HG03575 (cell line): ENCODE measurements around the gene CCNYL1.
"Not testable (repeated sequence)": the region's sequence is repeated elsewhere in the genome, so short reads cannot be mapped to it uniquely, and the experiment has no call there.

Experiments
- ATAC-seq: cut with Tn5 transposase; IDR thresholded peaks from one replicate; pipeline ENCODE4 v1.9.1; 2021; ENCODE audit not compliant: unreplicated experiment, insufficient number of reproducible peaks, low FRiP score; ENCODE audit errors: extremely low read depth

CCNYL1 gene

DNA sequence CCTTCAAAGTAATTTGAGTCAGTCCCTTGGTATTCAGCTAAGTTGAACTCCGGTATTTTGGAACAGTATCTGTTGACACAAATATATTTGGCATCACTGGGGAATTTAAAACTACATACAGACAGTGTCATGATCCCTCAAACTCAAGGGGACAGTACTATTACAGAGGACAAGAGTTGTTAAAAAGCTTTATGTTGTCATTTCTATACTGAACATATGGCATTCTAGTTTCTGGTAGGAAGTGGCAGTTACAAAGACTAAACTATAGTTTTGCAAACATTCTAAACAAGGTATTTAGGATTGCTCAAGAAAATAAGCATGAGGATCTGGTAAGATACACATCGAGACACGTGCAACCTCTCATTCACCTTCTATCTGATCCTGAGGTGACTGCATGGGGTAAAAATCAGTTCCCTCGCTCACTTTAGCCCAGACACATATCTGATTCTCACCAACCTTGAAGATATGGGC is 16.6 kb upstream of the CCNYL1 start:
- ATAC-seq = peak; percentile 69

GRCh38 chr2:207695293-207695692 is 16.1 kb upstream of the CCNYL1 start:
- ATAC-seq = no peak

- ATAC-seq = not testable (repeated sequence)
These were observed 14.5 kb upstream of the CCNYL1 start for GRCh38 chr2:207696911-207697310.

- ATAC-seq = no peak
These were observed 14.0 kb upstream of the CCNYL1 start for GRCh38 chr2:207697411-207697810.

- no peak for ATAC-seq
These were observed 13.1 kb upstream of the CCNYL1 start for GRCh38 chr2:207698301-207698700.

- ATAC-seq = no peak
These were observed 7.4 kb upstream of the CCNYL1 start for GRCh38 chr2:207704078-207704477.

GRCh38 chr2:207704671-207705070 is 6.8 kb upstream of the CCNYL1 start:
- ATAC-seq = no peak

- ATAC-seq = no peak
These were observed 4.2 kb upstream of the CCNYL1 start for GRCh38 chr2:207706936-207707860.

DNA sequence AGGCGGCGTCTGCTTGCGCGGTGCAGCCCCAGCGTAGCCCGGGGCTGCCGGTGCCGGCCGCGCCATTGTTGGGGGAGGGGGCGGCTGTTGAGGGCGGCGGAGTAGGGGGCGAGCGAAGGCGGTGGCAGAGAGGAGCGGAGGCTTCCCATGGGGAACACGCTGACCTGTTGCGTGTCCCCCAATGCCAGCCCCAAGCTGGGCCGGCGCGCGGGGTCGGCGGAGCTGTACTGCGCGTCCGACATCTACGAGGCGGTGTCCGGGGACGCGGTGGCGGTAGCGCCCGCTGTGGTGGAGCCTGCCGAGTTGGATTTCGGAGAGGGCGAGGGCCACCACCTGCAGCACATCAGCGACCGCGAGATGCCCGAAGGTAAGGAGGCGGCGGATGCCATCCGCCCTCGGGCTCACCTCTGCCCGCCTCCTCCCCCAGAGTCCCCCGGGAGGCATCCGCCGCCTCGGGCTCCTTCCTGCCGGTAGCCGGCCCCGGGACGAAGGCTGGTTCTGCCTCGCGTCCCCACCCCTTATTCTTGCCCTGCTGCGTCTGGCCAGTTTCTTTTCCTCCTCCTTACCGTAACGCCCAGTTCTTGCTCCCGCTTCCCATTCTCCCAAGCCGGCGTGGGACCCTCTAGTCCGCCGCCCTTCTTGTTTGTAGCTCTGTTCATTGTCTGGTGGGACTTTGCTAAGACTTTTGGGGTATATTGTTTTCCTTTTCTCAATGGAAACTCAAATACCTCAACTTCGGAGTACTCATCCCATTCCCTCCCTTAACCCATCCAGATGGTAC is 500 bp downstream of the CCNYL1 start:
- ATAC-seq = no peak

DNA sequence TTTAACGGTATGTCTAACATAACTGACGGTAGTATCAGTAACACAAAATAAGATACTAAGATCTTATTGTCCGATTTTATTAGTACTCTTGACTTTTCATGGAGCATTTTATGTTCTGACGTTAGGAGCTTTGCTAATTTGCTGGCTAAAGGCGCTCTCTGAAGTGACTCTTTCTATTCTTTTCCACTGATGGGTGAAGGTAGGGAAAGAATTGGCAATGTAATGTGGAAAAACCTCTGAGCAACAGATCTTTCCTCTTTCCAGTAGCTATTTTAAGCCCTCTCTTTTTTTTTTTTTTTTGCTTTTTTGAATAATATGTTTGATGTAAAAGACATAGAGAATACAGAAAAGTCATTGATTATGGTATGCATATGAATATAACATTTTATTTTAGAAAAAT is 4.6 kb downstream of the CCNYL1 start:
- ATAC-seq = no peak

DNA sequence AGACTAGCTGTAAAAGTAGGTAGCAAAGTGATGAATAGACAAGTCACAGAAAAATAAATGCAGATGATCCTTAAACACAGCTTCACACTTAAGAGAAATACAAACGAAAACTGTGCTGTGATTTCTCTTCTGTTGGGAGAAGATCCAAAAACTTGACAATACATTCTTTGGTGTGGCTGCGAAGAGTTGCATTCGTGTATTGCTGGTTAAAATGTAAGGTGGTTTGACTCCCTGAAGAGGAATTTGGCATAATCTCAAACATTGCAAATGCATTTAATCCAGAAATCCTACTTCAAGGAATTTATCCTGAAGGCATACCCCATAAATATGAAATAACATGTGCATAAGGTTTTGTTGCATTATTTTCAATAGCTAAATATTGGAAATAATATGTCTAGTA is 7.1 kb downstream of the CCNYL1 start:
- no peak for ATAC-seq

DNA sequence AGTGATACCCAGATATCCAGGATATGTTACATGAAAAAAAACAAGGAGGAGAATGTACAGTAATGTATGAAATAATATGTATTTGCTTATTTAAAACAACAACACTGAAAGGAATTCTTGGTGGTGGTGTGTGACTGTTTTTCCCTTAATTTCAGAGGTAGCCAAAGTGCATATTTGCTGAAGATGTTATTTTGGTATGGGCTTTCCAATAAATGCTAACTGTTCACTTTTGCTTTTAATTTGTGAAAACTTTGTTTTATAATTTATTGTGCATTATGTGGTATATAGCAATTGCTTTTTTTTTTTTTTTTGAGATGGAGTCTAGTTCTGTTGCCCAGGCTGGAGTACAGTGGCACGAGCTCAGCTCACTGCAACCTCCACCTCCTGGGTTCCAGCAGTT is 7.6 kb downstream of the CCNYL1 start:
- no peak for ATAC-seq

DNA sequence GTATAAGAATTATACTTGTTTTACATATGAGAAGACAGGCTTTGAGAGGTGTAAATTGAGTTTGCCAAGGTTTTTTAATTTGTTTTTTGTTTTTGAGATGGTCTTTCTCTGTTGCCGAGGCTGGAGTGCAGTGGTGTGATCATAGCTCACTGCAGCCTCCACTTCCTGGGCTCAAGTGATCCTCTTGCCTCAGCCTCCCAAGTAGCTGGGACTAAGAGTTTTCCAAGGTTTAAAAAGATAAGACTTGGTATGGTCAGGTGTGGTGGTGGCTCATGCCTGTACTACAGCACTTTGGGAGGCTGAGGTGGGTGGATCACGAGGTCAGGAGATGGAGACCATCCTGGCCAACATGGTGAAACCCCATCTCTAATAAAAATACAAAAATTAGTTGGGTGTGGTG is 8.2 kb downstream of the CCNYL1 start:
- not testable (repeated sequence) for ATAC-seq

DNA sequence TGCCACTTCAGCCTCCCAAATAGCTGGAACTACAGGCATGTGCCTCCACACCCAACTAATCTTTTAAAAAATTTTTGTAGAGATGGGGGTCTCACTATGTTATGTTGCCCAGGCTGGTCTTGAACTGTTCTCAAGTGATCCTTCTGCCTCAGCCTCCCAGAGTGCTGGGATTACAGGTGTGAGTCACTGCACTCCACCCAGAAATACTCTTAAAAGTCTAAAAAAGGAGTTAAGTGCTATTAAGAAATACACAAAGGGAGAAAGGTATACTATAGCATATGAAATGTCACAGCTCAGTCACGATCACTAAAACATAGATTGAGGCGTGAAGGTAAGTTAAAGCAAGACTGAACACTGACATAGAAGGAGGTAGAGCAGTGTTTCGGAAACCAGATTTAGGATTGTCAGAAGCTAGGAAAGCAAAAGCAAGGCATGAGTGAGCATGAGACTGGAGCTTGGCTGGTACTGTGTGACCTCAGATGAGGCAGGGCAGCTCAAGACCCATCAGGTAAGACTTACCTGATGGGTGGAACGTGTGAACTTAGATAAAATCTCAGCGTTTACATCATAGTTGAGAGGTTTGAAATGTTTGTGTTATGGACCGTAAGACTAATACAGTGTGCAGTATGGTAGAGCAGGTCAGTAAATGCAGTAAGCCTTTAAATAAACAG is 9.2 kb downstream of the CCNYL1 start:
- no peak for ATAC-seq

DNA sequence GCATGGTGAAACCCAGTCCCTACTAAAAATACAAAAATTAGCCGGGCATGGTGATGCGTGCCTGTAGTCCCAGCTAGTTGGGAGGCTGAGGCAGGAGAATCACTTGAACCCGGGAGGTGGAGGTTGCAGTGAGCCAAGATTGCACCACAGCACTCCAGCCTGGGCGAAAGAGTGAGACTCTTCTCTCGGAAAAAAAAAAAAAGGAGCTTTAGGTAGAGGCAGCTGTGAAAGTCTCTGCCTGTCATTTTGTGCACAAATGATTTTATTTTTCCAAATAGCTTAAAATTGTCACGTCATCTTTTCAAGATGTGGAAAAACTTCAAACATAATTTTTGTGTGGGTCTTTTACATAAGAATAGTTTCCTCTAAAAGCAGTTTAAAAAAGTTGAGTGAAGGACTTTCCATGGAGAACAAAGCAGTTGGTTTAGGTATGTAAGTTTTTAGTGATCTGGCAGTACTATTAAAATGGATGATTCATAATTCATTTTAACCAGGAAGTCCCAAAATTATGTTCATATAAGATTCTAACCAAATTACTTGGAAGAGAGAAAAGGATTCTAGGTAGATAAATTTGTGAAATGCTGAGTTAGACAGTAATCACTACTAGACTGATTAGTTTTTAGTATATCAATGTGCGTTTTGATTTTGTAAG is 11.5 kb downstream of the CCNYL1 start:
- ATAC-seq = no peak

GRCh38 chr2:207723425-207723787 is 12.0 kb downstream of the CCNYL1 start:
- not testable (repeated sequence) for ATAC-seq

GRCh38 chr2:207724113-207724512 is 12.7 kb downstream of the CCNYL1 start:
- no peak for ATAC-seq

GRCh38 chr2:207725873-207726578 is 14.6 kb downstream of the CCNYL1 start:
- no peak for ATAC-seq
